NCI-H187 (cell line): ENCODE measurements around the gene TSSC4.

Experiments used
- DNase-seq, 2 experiments: peaks; one replicate each; lab custom pipeline; 2025; lab: John Stamatoyannopoulos, UW

Gene TSSC4

DNA sequence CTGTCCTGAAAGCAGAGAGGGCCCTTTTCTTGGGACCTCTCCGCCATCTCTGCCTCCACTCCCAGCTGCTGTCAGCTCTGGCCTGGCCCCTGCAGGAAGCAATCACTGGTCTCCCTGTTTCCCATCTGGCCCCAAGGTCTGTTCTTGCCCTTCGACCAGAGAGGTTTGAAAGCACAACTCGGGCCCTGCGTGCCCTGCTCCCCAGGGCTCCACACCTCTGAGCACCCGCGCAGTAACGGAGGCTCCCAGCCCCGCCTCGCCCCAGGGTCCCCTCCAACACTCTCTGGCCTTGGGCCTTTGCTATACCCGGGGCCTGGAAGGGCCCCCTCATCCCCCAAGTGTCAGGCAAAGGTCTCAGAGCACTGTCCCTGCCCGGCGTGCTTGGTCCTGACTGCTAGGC is 31.2 kb upstream of the TSSC4 start:
- no peak for DNase-seq

DNA sequence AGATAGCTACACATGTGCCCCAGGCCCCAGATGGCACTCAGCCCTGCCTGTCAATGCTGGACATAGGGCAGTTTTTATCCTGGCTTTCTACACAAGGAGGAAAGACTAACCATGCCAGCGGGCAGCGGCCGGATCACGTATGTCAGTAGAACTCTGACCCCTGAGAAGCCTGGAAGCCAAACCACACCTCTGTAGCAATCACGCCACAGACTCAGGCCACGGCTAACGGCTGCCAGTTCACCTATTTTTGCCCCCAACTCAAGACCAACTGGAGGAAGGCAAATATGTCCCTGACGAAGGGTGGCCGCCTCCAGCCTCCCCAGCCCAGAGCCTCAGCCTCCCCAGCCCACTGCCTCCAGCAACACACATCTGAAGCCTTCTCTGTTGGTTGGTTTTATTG is 30.7 kb upstream of the TSSC4 start:
- DNase-seq: no peak

GRCh38 chr11:2374456-2375201 is 25.9 kb upstream of the TSSC4 start:
- DNase-seq: no peak

DNA sequence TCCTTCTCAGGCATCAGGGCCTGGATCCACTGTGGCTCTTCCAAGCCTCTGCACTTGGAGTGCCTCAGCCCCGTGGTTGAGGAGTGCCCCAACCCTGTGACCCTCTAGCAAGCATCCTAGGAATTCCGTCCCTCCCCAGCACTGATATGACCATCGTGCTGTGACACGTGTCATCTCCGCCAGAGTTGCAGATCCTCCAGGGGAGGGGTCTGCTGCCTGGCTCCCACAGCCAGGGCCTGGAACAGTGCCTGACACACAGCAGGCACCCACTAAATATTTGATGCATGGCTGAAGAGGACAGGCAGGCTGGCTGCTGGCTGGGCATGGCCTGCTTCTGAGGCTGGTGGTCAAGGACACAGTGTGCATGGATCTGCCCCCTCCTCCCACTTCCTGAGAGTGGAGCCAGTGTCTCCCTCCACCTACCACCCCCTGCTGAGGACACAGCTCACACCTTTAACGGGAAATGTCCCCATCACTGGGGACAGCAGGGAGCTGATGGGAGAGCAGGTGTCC is 25.2 kb upstream of the TSSC4 start:
- DNase-seq: no peak

- DNase-seq: no peak
These were observed 24.5 kb upstream of the TSSC4 start for GRCh38 chr11:2375964-2376551.

- no peak for DNase-seq
These were observed 23.6 kb upstream of the TSSC4 start, which contains the start of gene CD81 for GRCh38 chr11:2376751-2377451. Gene CD81, plus strand, starts transcription at chr11:2377310. Its CDS starts 240 bp downstream, at chr11:2377550.

DNA sequence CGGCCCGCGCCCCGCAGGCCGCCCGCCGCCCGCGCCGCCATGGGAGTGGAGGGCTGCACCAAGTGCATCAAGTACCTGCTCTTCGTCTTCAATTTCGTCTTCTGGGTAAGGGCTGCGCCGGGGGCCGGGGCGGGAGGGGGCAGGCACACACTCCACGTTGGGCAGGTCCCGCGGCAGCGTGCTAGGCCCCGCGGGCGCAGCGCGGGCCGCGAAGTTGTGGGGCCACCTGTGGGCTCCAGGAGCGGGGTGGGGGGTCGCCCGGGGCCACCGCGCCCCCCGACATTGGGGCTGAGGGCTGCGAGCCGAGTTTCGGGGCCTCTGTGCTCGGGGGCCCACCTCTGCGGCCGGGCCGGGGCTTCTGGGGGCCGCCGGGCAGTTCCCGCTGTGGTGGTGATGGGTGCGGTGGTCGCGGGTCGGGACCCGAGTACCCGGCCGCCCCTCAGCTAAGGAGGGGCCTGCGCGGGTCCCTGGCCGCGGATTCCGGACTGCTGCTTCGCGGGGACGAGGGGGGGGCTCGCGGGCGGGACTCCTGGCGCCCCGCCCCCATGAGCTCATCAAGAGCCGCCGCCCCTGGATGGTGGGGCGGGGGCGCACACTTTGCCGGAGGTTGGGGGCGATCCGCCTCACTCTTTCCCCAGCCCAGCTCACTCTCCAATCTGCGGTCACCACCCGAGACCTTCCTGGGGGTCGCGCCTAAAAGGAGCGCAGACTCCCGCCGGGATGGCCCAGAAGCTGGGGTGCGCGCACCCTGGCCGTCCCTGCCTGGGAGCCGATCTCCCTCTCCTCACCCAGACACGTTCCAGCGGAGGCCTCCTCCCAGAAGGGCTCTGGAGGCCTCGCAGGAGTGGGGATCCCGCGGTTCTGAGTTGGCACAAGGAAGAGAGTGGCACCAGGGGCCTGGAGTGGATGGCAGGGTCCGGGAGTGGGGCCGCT is 22.8 kb upstream of the TSSC4 start:
- DNase-seq: no peak

DNA sequence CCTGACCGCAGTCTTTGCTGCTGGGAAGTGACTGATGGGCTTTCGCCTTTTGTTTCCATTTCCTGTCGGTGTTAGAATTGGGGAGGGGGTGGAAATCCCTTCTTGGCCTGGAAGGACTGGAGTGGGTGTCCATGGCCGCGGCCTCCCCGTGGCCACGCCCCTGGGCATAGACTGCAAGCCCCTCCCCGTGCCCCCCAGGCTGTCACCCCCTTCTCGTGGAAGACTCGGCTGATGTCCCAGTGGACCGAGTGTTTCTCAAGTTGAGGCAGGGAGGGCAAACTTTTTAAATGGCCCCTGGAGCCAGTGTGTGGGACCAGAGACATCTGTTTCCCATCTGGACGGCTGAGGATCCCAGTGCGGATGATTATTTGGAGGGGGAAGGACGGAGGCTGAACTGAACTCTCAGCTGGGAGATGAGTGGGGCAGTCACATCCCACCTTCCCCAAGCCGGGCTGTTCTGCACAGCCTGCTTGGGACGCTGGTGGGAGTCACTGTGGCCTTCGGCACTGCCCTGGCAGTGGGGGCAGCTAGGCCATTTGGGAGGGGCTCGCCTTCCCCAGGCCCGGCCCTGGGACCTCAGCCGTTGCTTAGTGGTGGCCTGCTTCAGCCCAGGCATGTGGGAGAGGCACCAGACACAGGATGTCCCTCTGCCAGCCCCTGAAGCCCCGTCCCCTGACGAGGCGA is 21.9 kb upstream of the TSSC4 start:
- DNase-seq: no peak

- no peak for DNase-seq
These were observed 20.9 kb upstream of the TSSC4 start for GRCh38 chr11:2379466-2380174.

GRCh38 chr11:2380396-2380795 is 20.2 kb upstream of the TSSC4 start:
- no peak for DNase-seq

GRCh38 chr11:2380807-2381350 is 19.7 kb upstream of the TSSC4 start:
- DNase-seq: no peak

DNA sequence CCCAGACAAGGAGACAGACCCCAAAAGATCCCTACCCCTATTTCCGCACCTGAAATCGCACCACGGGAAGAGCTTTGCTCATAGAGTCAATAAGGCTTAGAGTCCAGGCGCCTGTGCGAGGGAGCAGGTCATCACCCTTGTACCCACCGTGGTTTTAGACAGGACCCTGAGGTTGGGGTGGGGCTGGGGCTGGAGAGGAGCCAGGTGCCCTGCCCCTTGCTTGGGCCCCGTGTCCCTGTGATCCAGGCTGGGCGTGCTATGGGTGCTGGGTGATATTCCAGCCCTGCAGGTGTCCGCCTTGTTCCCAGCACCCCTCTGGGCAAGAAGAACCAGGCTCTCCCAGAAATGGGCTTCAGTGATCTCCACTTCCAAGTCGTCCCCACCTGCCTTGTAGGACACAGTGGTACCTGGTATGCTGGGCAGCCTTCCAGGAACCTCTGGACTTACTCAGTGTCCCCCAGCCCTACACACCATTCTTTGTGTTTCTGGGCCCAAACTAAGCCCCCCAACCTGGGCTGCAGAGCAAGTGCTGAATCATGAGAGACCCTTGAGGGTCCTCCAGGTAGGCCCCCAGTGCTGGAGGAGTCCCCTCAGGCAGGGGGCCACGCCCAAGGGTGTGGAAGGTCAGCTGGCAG is 18.9 kb upstream of the TSSC4 start:
- no peak for DNase-seq

DNA sequence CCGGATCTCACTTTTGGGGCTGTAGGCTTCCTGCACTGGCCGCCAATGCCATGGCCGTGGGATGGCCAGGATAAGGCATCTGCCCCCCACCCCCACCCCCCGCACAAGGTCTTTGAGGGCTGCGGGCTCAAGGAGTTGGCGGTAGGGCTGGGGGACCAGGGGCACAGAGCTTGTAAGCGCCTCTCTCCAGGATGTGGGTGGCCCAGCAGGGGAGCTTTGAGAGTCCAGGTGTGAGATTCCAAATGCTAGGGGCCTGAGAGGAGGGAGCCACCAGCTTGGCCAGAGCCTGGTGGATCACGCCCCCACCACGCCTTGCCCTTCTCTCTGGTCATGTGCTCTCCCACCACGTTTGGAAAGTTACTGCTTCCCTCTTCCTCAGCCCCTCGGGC is 18.4 kb upstream of the TSSC4 start:
- DNase-seq: no peak

GRCh38 chr11:2382936-2383851 is 17.4 kb upstream of the TSSC4 start:
- no peak for DNase-seq

DNA sequence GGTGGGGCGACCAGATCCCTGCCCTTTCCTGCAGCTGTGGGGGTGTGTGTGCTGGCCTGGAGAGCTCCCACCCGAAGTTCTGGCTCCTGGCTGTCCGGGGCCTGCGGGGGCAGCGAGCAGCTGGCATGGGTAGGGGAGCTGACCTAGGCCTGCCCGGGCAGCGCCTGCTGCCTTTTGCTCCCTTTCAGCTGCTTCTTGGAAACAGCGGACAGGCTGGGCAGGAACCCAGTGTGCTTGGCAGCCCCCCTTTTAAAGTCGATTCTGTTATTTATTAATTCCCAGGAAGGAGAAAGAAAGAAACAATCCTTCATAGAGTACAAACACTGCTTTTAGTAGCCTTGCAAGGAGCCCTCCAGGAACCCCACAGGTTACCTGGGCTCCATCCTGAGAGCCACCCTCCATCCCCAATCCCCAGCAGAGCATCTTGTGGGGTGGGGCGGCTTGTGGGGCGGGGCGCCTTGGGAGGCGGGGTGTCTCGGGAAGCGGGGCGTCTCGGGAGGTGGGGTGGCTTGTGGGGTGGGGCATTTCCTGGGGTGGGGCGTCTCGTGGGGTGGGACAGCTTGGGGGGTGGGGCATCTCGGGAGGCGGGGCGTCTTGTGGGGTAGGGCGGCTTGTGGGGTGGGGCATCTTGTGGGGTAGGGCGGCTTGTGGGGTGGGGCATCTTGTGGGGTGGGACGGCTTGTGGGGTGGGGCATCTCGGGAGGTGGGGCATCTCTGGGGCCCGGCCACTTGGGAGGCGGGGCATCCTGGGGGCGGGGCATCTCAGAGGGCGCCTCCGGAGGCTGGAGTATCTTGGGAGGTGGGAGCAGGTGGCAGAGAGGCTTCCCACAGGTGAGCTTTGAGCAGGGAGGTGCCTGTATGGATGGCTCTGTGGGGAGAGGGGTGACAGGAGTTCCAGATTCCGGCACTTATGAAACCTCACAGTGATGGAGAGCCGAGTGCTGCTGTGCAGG is 16.4 kb upstream of the TSSC4 start:
- DNase-seq: no peak

- no peak for DNase-seq
These were observed 15.1 kb upstream of the TSSC4 start for GRCh38 chr11:2385156-2386151.
